PC-3 (cell line): ENCODE results near the gene ZNF750. TPM values are rescaled to one million over a fixed set of nuclear protein-coding genes. Genes with fewer than 3 reads are reported as not detected.
A peak's percentile ranks its signal among the peaks of the same experiment; 100 is the strongest.

Experiments
- ATAC-seq: fragments of 200-7000 bp; cut with Tn5 transposase; 2 replicates; pipeline ENCODE4 v1.9.1; 2020; ENCODE audit warnings: mild to moderate bottlenecking, moderate library complexity
- BruUV-seq: library from RNA; stranded (reverse); fragments of 400-500 nt; replicated peaks from 2 replicates; lab custom pipeline; 2021; lab: Mats Ljungman, UMichigan
- CTCF ChIA-PET: fragments of 300-600 bp; sonication (Branson Sonifier 250); formaldehyde crosslinking; loops from one replicate; lab custom pipeline; 2022; ENCODE audit warnings: antibody characterized with exemption; lab: Charles Lee
- POLR2A ChIA-PET: fragments of 300-600 bp; sonication (Branson Sonifier 250); formaldehyde crosslinking; loops from one replicate; lab custom pipeline; 2022; ENCODE audit warnings: antibody characterized with exemption; ENCODE audit not compliant: unreplicated experiment; lab: Charles Lee
- DNase-seq: peaks from one replicate; pipeline ENCODE4 v3.0.0-alpha.2; 2015
- H2AFZ ChIP-seq: fragments of 300-600 bp; sonication (generic); 2 replicates; pipeline ENCODE4 v1.6.0; 2016; ENCODE audit warnings: antibody characterized with exemption, low read length
- H3F3A ChIP-seq: fragments of 300-600 bp; sonication (generic); one replicate; pipeline ENCODE4 v1.6.0; 2017; ENCODE audit warnings: antibody characterized with exemption, low read length, control low read depth, mild to moderate bottlenecking; ENCODE audit not compliant: unreplicated experiment
- H3K27ac ChIP-seq: fragments of 300-600 bp; sonication (generic); 2 replicates; pipeline ENCODE4 v1.5.1; 2016; ENCODE audit warnings: mild to moderate bottlenecking, low read length
- H3K27me3 ChIP-seq: fragments of 300-600 bp; sonication (generic); 2 replicates; pipeline ENCODE4 v1.6.1; 2016; ENCODE audit warnings: low read length, mixed read lengths
- H3K36me3 ChIP-seq: fragments of 300-600 bp; sonication (generic); 2 replicates; pipeline ENCODE4 v1.6.1; 2016; ENCODE audit warnings: low read depth, mixed run types, low read length, mixed read lengths
- H3K4me1 ChIP-seq: fragments of 300-600 bp; sonication (generic); 2 replicates; pipeline ENCODE4 v1.5.1; 2016; ENCODE audit warnings: low read length; ENCODE audit not compliant: insufficient read depth
- H3K4me2 ChIP-seq: fragments of 300-600 bp; sonication (generic); 2 replicates; pipeline ENCODE4 v1.6.0; 2016; ENCODE audit warnings: low read length
- H3K4me3 ChIP-seq: fragments of 300-600 bp; sonication (generic); 2 replicates; pipeline ENCODE4 v1.5.1; 2016; ENCODE audit warnings: mild to moderate bottlenecking, low read length, mixed read lengths
- H3K79me2 ChIP-seq: fragments of 300-600 bp; sonication (generic); 2 replicates; pipeline ENCODE4 v1.6.1; 2017; ENCODE audit warnings: low read length, mixed read lengths
- H3K9ac ChIP-seq: fragments of 300-600 bp; sonication (generic); 2 replicates; pipeline ENCODE4 v1.6.0; 2016; ENCODE audit warnings: mild to moderate bottlenecking, low read length
- H3K9me2 ChIP-seq: fragments of 300-600 bp; sonication (generic); replicated peaks from 2 replicates; pipeline ENCODE4 v1.6.1; 2016; ENCODE audit warnings: mixed run types, low read length, mixed read lengths
- H3K9me3 ChIP-seq: fragments of 300-600 bp; sonication (generic); 2 replicates; pipeline ENCODE4 v1.6.1; 2016; ENCODE audit warnings: low read length, mixed read lengths
- H4K20me1 ChIP-seq: fragments of 300-600 bp; sonication (generic); 2 replicates; pipeline ENCODE4 v1.6.1; 2016; ENCODE audit warnings: low read length, mixed read lengths
- EZH2 ChIP-seq: fragments of 300-600 bp; sonication (generic); IDR thresholded peaks from one replicate; pipeline ENCODE4 v1.6.1; 2017; ENCODE audit warnings: antibody characterized with exemption, mild to moderate bottlenecking, low read length; ENCODE audit not compliant: unreplicated experiment
- EZH2phosphoT487 ChIP-seq: fragments of 300-600 bp; sonication (generic); IDR thresholded peaks from 2 replicates; pipeline ENCODE4 v1.6.1; 2018; ENCODE audit warnings: mild to moderate bottlenecking, antibody characterized with exemption, low read length, borderline replicate concordance
- intact Hi-C: fragments of 100-400 bp; cut with micrococcal nuclease; formaldehyde crosslinking; loops from 2 replicates; pipeline ENCODE4 v1.9.0; 2023
- total RNA-seq: library from RNA; depleted of rRNA; stranded (reverse); fragments of >200 nt; gene quantifications from 2 replicates; pipeline ENCODE4 v1.2.3, GENCODE V29; 2014
- TF ChIP-seq, protein P1 (sequence below): fragments of 300-600 bp; sonication (generic); conservative IDR thresholded peaks from 2 replicates; pipeline ENCODE4 v1.5.1; 2017; ENCODE audit warnings: antibody characterized with exemption, low read depth, mild to moderate bottlenecking, low read length

Gene ZNF750
- total RNA-seq, 1 experiment from 2014 or later: not detected

DNA sequence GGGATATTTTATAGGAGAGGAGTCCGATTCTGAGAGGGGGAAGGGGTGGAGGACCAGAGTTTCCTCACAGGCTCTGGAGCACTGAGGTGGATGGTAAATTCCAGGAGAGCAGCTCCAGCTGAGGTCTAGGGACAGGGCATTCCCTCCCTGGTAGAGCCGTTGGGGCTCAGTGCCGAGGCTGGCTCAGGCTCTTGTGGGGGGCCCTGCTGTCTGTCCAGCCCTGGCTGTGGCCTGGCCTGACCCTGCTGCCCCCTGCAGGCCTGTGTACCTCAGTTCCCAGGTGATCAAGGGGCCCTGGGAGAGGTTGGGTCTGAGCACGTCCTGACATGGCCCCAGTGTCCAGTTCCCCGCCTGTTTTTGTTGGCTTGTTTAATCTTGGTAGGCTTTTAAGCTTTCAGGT is 16.8 kb downstream of the ZNF750 start:
- CTCF ChIA-PET: no interaction called here
- no peak for TF ChIP-seq EZH2
- TF ChIP-seq, protein P1, sequence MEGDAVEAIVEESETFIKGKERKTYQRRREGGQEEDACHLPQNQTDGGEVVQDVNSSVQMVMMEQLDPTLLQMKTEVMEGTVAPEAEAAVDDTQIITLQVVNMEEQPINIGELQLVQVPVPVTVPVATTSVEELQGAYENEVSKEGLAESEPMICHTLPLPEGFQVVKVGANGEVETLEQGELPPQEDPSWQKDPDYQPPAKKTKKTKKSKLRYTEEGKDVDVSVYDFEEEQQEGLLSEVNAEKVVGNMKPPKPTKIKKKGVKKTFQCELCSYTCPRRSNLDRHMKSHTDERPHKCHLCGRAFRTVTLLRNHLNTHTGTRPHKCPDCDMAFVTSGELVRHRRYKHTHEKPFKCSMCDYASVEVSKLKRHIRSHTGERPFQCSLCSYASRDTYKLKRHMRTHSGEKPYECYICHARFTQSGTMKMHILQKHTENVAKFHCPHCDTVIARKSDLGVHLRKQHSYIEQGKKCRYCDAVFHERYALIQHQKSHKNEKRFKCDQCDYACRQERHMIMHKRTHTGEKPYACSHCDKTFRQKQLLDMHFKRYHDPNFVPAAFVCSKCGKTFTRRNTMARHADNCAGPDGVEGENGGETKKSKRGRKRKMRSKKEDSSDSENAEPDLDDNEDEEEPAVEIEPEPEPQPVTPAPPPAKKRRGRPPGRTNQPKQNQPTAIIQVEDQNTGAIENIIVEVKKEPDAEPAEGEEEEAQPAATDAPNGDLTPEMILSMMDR: peak; percentile 46
- no peaks in the 10 kb centered on the region for H3K9me2 ChIP-seq
- POLR2A ChIA-PET: no interaction called here
- BruUV-seq: no TSS peak
- H3K4me2 ChIP-seq: no peak overlapping the region
- H3K9ac ChIP-seq: no peak overlapping the region
- intact Hi-C loops: no loop called here
- no peaks in the 10 kb centered on the region for H4K20me1 ChIP-seq
- DNase-seq (no peak), ATAC-seq (0 out of 2 replicates have a peak, but pooled peaks have one; percentile 33)
- H3F3A ChIP-seq: no peaks in the 10 kb centered on the region
- no peak overlapping the region for H3K4me3 ChIP-seq
- H3K79me2 ChIP-seq: no peaks in the 10 kb centered on the region
- H3K27me3 ChIP-seq: no peaks in the 10 kb centered on the region
- no peak overlapping the region for H2AFZ ChIP-seq
- peaks cover 26% of the 10 kb centered on the region for H3K36me3 ChIP-seq
- no peak overlapping the region for H3K27ac ChIP-seq
- H3K4me1 ChIP-seq: no peaks in the 10 kb centered on the region
- H3K9me3 ChIP-seq: peaks cover 7% of the 10 kb centered on the region; the same call in 1 of the 2 replicates

DNA sequence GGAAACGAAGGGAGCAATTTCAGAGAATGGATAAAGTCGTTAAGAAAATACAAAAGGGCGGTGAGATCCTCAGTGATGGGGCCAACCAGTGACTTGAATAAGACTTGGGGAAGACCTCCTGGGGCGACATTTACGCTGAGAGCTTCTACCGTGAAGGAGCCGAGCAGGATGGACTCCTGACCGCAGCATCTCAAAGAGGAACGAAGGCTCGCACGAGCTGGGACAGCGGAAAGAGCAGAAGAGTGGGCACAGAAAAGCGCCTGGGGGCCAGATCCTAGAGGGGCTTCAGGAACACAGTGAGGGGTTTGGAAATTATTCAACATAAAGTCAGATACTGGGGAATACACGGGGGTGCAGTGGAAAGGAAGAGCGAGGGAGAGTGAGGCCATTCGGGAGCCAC is 17.5 kb downstream of the ZNF750 start:
- POLR2A ChIA-PET: no interaction called here
- Histone ChIP-seq H3K4me1 (no peaks in the 10 kb centered on the region), H3K9me2 (no peaks in the 10 kb centered on the region), H3K9ac (no peak overlapping the region), H2AFZ (no peak overlapping the region), H4K20me1 (no peaks in the 10 kb centered on the region), H3K9me3 (peaks cover 7% of the 10 kb centered on the region; the same call in 1 of the 2 replicates), H3K27ac (no peak overlapping the region), H3F3A (no peaks in the 10 kb centered on the region), H3K4me2 (no peak overlapping the region), H3K79me2 (no peaks in the 10 kb centered on the region), H3K27me3 (no peaks in the 10 kb centered on the region), H3K36me3 (peaks cover 20% of the 10 kb centered on the region), H3K4me3 (no peak overlapping the region)
- ATAC-seq: no peak
- no peak for DNase-seq
- BruUV-seq: no TSS peak
- no peak for TF ChIP-seq EZH2phosphoT487
- TF ChIP-seq, protein P1: no peak
- TF ChIP-seq EZH2: no peak
- CTCF ChIA-PET: no interaction called here
- intact Hi-C loops: no loop called here

DNA sequence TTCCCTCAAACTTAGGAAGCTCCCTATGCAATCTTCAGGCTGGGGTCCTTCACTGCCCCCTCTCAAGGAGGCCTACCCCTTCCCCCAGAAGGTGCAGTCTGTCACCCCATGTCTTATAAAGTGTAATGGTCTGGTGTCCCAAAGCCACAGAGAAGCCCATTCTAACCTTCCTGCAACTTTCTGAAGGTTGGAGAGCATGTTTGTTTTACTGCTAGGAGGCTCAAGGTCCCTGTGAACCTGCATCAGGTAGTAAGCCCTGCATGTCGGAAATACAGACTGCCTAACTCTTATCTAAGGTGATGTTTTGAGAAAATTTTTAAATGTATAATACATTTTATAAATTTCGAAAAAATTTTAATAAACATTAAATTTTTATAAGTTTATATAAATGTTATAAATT is 18.3 kb downstream of the ZNF750 start:
- no peaks in the 10 kb centered on the region for H3K79me2 ChIP-seq
- no peaks in the 10 kb centered on the region for H4K20me1 ChIP-seq
- H3K27me3 ChIP-seq: no peaks in the 10 kb centered on the region
- H3K4me1 ChIP-seq: no peaks in the 10 kb centered on the region
- no peak overlapping the region for H3K4me3 ChIP-seq
- TF ChIP-seq EZH2phosphoT487 (no peak), EZH2 (no peak)
- TF ChIP-seq, protein P1: no peak
- no peaks in the 10 kb centered on the region for H3F3A ChIP-seq
- no TSS peak for BruUV-seq
- intact Hi-C loops: no loop called here
- DNase-seq: no peak
- no peak overlapping the region for H3K9ac ChIP-seq
- ChIA-PET CTCF (no interaction called here), POLR2A (no interaction called here)
- peaks cover 20% of the 10 kb centered on the region for H3K36me3 ChIP-seq
- peaks cover 7% of the 10 kb centered on the region; the same call in 1 of the 2 replicates for H3K9me3 ChIP-seq
- no peak overlapping the region for H2AFZ ChIP-seq
- H3K27ac ChIP-seq: no peak overlapping the region
- H3K9me2 ChIP-seq: no peaks in the 10 kb centered on the region
- ATAC-seq: no peak
- no peak overlapping the region for H3K4me2 ChIP-seq
